IMR-90 (cell line): ENCODE measurements around the gene DUXA. TPM values are rescaled to one million over a fixed set of nuclear protein-coding genes. Genes with fewer than 3 reads are reported as not detected.

Source experiments
- ATAC-seq: fragments of 200-7000 bp; cut with Tn5 transposase; 2 replicates; pipeline ENCODE4 v1.9.1; 2020; ENCODE audit warnings: low read depth, mild to moderate bottlenecking, moderate library complexity
- BruUV-seq: library from RNA; stranded (reverse); fragments of 400-500 nt; replicated peaks from 2 replicates; lab custom pipeline; 2021; lab: Mats Ljungman, UMichigan
- CTCF ChIA-PET: fragments of 300-600 bp; formaldehyde crosslinking; extraction: SDS; loops from one replicate; lab custom pipeline; 2021; ENCODE audit warnings: antibody characterized with exemption; lab: Yijun Ruan, JAX
- POLR2A ChIA-PET: fragments of 300-600 bp; sonication (Branson Sonifier 250); formaldehyde crosslinking; loops from one replicate; lab custom pipeline; 2022; ENCODE audit warnings: antibody characterized with exemption; ENCODE audit not compliant: unreplicated experiment; lab: Charles Lee
- DNase-seq: peaks from one replicate; pipeline ENCODE4 v3.0.0; 2013
- H2AFZ ChIP-seq: replicated peaks from 2 replicates; pipeline ENCODE3; 2013; ENCODE audit warnings: low read length, mild to moderate bottlenecking; ENCODE audit not compliant: poor library complexity
- H2AK5ac ChIP-seq: 2 replicates; pipeline ENCODE4 v1.6.1; 2013; ENCODE audit warnings: low read depth, low read length, inconsistent platforms
- H2AK9ac ChIP-seq: replicated peaks from 2 replicates; pipeline ENCODE3; 2013; ENCODE audit warnings: mild to moderate bottlenecking, low read depth, low read length, moderate library complexity; ENCODE audit not compliant: poor library complexity
- H2BK120ac ChIP-seq: 2 replicates; pipeline ENCODE4 v1.6.1; 2013; ENCODE audit warnings: low read depth, low read length, inconsistent platforms
- H2BK15ac ChIP-seq: 3 replicates; pipeline ENCODE4 v1.6.1; 2013; ENCODE audit warnings: low read depth, low read length, inconsistent platforms
- H2BK20ac ChIP-seq: 2 replicates; pipeline ENCODE4 v1.6.1; 2013; ENCODE audit warnings: low read depth, mild to moderate bottlenecking, inconsistent platforms, low read length, moderate library complexity
- H2BK5ac ChIP-seq: 2 replicates; pipeline ENCODE4 v1.6.1; 2013; ENCODE audit warnings: mild to moderate bottlenecking, low read depth, low read length, inconsistent platforms; ENCODE audit not compliant: poor library complexity, severe bottlenecking
- H3K14ac ChIP-seq: replicated peaks from 2 replicates; pipeline ENCODE4 v1.6.1; 2013; ENCODE audit warnings: low read depth, low read length, inconsistent platforms
- H3K18ac ChIP-seq: 2 replicates; pipeline ENCODE4 v1.6.1; 2013; ENCODE audit warnings: low read depth, low read length, control low read depth
- H3K23ac ChIP-seq: 2 replicates; pipeline ENCODE4 v1.6.1; 2013; ENCODE audit warnings: low read depth, low read length, inconsistent platforms
- H3K27ac ChIP-seq: 2 replicates; pipeline ENCODE4 v1.5.1; 2013; ENCODE audit warnings: mild to moderate bottlenecking, control low read depth, low read length; ENCODE audit not compliant: insufficient read depth
- H3K27me3 ChIP-seq: 2 replicates; pipeline ENCODE4 v1.6.1; 2013; ENCODE audit warnings: low read length; ENCODE audit not compliant: control insufficient read depth, insufficient read depth
- H3K36me3 ChIP-seq: 2 replicates; pipeline ENCODE4 v1.6.1; 2013; ENCODE audit warnings: low read length, mixed read lengths; ENCODE audit not compliant: control insufficient read depth, insufficient read depth
- H3K4ac ChIP-seq: 2 replicates; pipeline ENCODE4 v1.6.1; 2013; ENCODE audit warnings: low read depth, low read length, inconsistent platforms
- H3K4me1 ChIP-seq: 2 replicates; pipeline ENCODE4 v1.6.1; 2013; ENCODE audit warnings: low read length, mixed read lengths; ENCODE audit not compliant: control insufficient read depth, insufficient read depth
- H3K4me2 ChIP-seq: 2 replicates; pipeline ENCODE4 v1.6.1; 2013; ENCODE audit warnings: low read depth, mild to moderate bottlenecking, control low read depth, low read length, moderate library complexity
- H3K4me3 ChIP-seq: 2 replicates; pipeline ENCODE4 v1.5.1; 2013; ENCODE audit warnings: low read depth, mild to moderate bottlenecking, control low read depth, low read length, moderate library complexity; ENCODE audit not compliant: insufficient read depth
- H3K56ac ChIP-seq: 2 replicates; pipeline ENCODE4 v1.6.1; 2013; ENCODE audit warnings: low read length, inconsistent platforms; ENCODE audit not compliant: insufficient read depth; ENCODE audit errors: extremely low read depth
- H3K79me1 ChIP-seq, 2 experiments: 2 replicates each; pipeline ENCODE4 v1.6.1; 2013; ENCODE audit warnings: low read length in 2 of 2, inconsistent platforms in 1 of 2, low read depth in 1 of 2
- H3K9ac ChIP-seq: 2 replicates; pipeline ENCODE4 v1.6.1; 2013; ENCODE audit warnings: low read depth, low read length, control low read depth
- H3K9me1 ChIP-seq: 2 replicates; pipeline ENCODE4 v1.6.1; 2013; ENCODE audit warnings: low read length, inconsistent platforms; ENCODE audit not compliant: insufficient read depth
- H3K9me3 ChIP-seq: 2 replicates; pipeline ENCODE4 v1.6.1; 2013; ENCODE audit warnings: low read length; ENCODE audit not compliant: control insufficient read depth, insufficient read depth
- H4K20me1 ChIP-seq: 2 replicates; pipeline ENCODE4 v1.6.1; 2013; ENCODE audit warnings: low read length, inconsistent platforms; ENCODE audit not compliant: insufficient read depth
- H4K5ac ChIP-seq: 2 replicates; pipeline ENCODE4 v1.6.1; 2013; ENCODE audit warnings: mild to moderate bottlenecking, low read depth, low read length, control low read depth
- H4K8ac ChIP-seq, 2 experiments: 2 replicates each; pipeline ENCODE4 v1.6.1; 2013; ENCODE audit warnings: low read depth in 2 of 2, low read length in 2 of 2, control low read depth in 1 of 2, inconsistent platforms in 1 of 2
- H4K91ac ChIP-seq: 2 replicates; pipeline ENCODE4 v1.6.1; 2013; ENCODE audit warnings: low read depth, low read length, inconsistent platforms; ENCODE audit not compliant: insufficient read depth
- BHLHE40 ChIP-seq: fragments of 150-350 bp; IDR thresholded peaks from 2 replicates; pipeline ENCODE4 v1.6.1; 2016; ENCODE audit warnings: mild to moderate bottlenecking, low read depth, low read length
- CHD1 ChIP-seq: IDR thresholded peaks from 2 replicates; pipeline ENCODE4 v1.6.1; 2012; ENCODE audit warnings: low read depth, low read length, improper control_type of control experiment
- FOS ChIP-seq: fragments of 150-350 bp; IDR thresholded peaks from 2 replicates; pipeline ENCODE4 v1.6.1; 2016; ENCODE audit warnings: low read depth, low read length
- MAFK ChIP-seq: IDR thresholded peaks from 2 replicates; pipeline ENCODE4 v1.6.1; 2012; ENCODE audit warnings: low read depth, low read length, improper control_type of control experiment
- MAZ ChIP-seq: IDR thresholded peaks from 2 replicates; pipeline ENCODE4 v1.6.1; 2012; ENCODE audit warnings: low read depth, mild to moderate bottlenecking, low read length, improper control_type of control experiment, moderate library complexity, borderline replicate concordance
- MXI1 ChIP-seq: IDR thresholded peaks from 2 replicates; pipeline ENCODE4 v1.6.1; 2012; ENCODE audit warnings: low read depth, mild to moderate bottlenecking, low read length, moderate library complexity, borderline replicate concordance
- NFE2L2 ChIP-seq: fragments of 150-350 bp; IDR thresholded peaks from 2 replicates; pipeline ENCODE4 v1.6.1; 2016; ENCODE audit warnings: low read depth, mild to moderate bottlenecking, low read length
- POLR2A ChIP-seq: IDR thresholded peaks from 2 replicates; pipeline ENCODE4 v1.6.1; 2012; ENCODE audit warnings: mild to moderate bottlenecking, low read depth, low read length
- RCOR1 ChIP-seq: IDR thresholded peaks from 2 replicates; pipeline ENCODE4 v1.6.1; 2012; ENCODE audit warnings: mild to moderate bottlenecking, low read length, improper control_type of control experiment; ENCODE audit not compliant: insufficient replicate concordance
- RFX5 ChIP-seq: IDR thresholded peaks from 2 replicates; pipeline ENCODE4 v1.8.0; 2012; ENCODE audit warnings: low read depth, mild to moderate bottlenecking, low read length, moderate library complexity
- SMC3 ChIP-seq: fragments of 150-350 bp; IDR thresholded peaks from 2 replicates; pipeline ENCODE4 v1.6.1; 2016; ENCODE audit warnings: low read depth, mild to moderate bottlenecking, antibody characterized with exemption, low read length, moderate library complexity
- WGBS, 2 experiments: methylation state at CpG; one replicate each; pipeline versions ENCODE4 v1.1.5 to v1.1.7; 2013; ENCODE audit warnings: missing lambda C conversion rate in 2 of 2; ENCODE audit not compliant: insufficient read length in 1 of 2; ENCODE audit errors: extremely low coverage in 2 of 2; 5-methylcytosine and 5-hydroxymethylcytosine counted together
- dilution Hi-C: fragments of 300-500 bp; cut with HindIII; formaldehyde crosslinking; loops from one replicate; pipeline ENCODE4 v1.14.3; 2018; ENCODE audit warnings: low sequenced_read_pairs; ENCODE audit not compliant: unreplicated experiment
- in situ Hi-C: fragments of 300-500 bp; cut with MboI; formaldehyde crosslinking; loops from 3 replicates; pipeline ENCODE4 v1.14.3; 2019; ENCODE audit warnings: low sequenced_read_pairs, inconsistent platforms, mixed read lengths
- intact Hi-C: fragments of 100-400 bp; cut with micrococcal nuclease; formaldehyde crosslinking; loops from 2 replicates; pipeline ENCODE4 v1.10.0; 2022
- polyA plus RNA-seq, 3 experiments: library from polyadenylated mRNA; depleted of rRNA; stranded (reverse); fragments of >200 nt; gene quantifications; 2 replicates each; pipeline ENCODE4 v1.2.3, GENCODE V29; 2012; ENCODE audit warnings: low replicate concordance in 1 of 3
- total RNA-seq: library from RNA; depleted of rRNA; stranded (reverse); fragments of >200 nt; gene quantifications from 2 replicates; pipeline ENCODE4 v1.2.3, GENCODE V29; 2012
- TF ChIP-seq, protein P1 (sequence below): conservative IDR thresholded peaks from 2 replicates; pipeline ENCODE4 v1.5.1; 2012; ENCODE audit warnings: mild to moderate bottlenecking, low read depth, low read length, improper control_type of control experiment
- TF ChIP-seq, protein P2 (sequence below): fragments of 150-350 bp; IDR thresholded peaks from 2 replicates; pipeline ENCODE4 v1.6.1; 2016; ENCODE audit warnings: low read depth, mild to moderate bottlenecking, low read length, moderate library complexity, borderline replicate concordance
- TF ChIP-seq, protein P3 (sequence below): fragments of 150-350 bp; IDR thresholded peaks from 2 replicates; pipeline ENCODE4 v1.6.1; 2017; ENCODE audit warnings: mild to moderate bottlenecking, antibody characterized with exemption, low read length, low read depth

Gene DUXA
- total and polyA plus RNA-seq, 2 of the 4 experiments (the other 2 are of a cell fraction), result not detected

DNA sequence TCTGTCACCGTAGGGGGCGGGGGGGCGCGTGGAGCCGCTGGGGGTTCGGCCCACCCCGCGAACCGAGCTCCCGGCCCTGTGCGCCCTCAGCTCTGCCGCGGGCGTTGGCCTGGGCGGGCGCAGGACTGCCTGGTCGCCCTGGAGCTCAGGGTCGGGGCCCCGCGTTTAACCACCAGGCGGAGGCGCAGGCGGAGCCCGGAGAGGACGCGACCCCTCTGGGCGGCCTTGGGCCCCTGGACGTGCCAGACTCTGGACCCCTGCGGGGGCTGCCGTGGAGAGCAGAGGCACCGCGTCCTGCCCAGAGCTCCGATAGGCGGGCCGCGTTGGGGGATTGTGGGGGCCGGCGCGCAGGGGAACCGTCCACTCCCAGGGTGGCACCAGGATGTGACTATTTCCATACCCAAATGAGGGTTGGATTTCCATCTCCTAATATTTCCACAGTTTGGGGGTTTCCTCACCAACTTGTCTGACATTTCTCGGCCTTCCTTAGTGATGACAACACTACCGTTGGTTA is 60.5 kb downstream of the DUXA start:
- Histone ChIP-seq H3K23ac (no peak overlapping the region), H3K56ac (no peak overlapping the region), H3K9me1 (no peaks in the 10 kb centered on the region), H3K14ac (no peak overlapping the region), H3K27me3 (no peaks in the 10 kb centered on the region), H2AK9ac (no peak overlapping the region), H2BK15ac (no peak overlapping the region), H2BK20ac (no peak overlapping the region), H2BK120ac (no peak overlapping the region), H3K4me3 (no peak overlapping the region), H2AFZ (peak overlapping the region; percentile 58), H4K20me1 (no peaks in the 10 kb centered on the region), H3K36me3 (no peaks in the 10 kb centered on the region), H3K4ac (no peak overlapping the region), H3K4me1 (no peaks in the 10 kb centered on the region), H4K91ac (no peak overlapping the region), H2AK5ac (no peak overlapping the region), H3K27ac (no peak overlapping the region), H3K9ac (no peak overlapping the region), H4K5ac (no peak overlapping the region), H3K4me2 (no peak overlapping the region), H3K9me3 (peaks cover 15% of the 10 kb centered on the region), H3K18ac (no peak overlapping the region), H3K79me1 (no peaks in the 10 kb centered on the region), H2BK5ac (no peak overlapping the region), H4K8ac (no peak overlapping the region)
- no TSS peak for BruUV-seq
- ChIA-PET POLR2A (no interaction called here), CTCF (no interaction called here)
- in situ Hi-C loops, result no loop called here
- dilution Hi-C loops, result no loop called here
- 7% methylated on average over 12 of the region's 42 CpGs; no CpG with 5 or more reads in 1 of the 2 experiments for WGBS, 2 experiments
- ATAC-seq (no peak), DNase-seq (no peak)
- intact Hi-C loops, result loop anchor here (10.0 kb wide), 2 partner anchors 178 to 1042 kb away; partner anchors contain the start of gene ZNF460
- TF ChIP-seq, protein P1, sequence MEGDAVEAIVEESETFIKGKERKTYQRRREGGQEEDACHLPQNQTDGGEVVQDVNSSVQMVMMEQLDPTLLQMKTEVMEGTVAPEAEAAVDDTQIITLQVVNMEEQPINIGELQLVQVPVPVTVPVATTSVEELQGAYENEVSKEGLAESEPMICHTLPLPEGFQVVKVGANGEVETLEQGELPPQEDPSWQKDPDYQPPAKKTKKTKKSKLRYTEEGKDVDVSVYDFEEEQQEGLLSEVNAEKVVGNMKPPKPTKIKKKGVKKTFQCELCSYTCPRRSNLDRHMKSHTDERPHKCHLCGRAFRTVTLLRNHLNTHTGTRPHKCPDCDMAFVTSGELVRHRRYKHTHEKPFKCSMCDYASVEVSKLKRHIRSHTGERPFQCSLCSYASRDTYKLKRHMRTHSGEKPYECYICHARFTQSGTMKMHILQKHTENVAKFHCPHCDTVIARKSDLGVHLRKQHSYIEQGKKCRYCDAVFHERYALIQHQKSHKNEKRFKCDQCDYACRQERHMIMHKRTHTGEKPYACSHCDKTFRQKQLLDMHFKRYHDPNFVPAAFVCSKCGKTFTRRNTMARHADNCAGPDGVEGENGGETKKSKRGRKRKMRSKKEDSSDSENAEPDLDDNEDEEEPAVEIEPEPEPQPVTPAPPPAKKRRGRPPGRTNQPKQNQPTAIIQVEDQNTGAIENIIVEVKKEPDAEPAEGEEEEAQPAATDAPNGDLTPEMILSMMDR, result no peak
- TF ChIP-seq BHLHE40 (no peak), POLR2A (no peak), CHD1 (no peak), RFX5 (no peak), FOS (no peak), NFE2L2 (no peak), SMC3 (no peak), MAFK (no peak), MAZ (no peak), RCOR1 (no peak), MXI1 (no peak)
- TF ChIP-seq, protein P2, sequence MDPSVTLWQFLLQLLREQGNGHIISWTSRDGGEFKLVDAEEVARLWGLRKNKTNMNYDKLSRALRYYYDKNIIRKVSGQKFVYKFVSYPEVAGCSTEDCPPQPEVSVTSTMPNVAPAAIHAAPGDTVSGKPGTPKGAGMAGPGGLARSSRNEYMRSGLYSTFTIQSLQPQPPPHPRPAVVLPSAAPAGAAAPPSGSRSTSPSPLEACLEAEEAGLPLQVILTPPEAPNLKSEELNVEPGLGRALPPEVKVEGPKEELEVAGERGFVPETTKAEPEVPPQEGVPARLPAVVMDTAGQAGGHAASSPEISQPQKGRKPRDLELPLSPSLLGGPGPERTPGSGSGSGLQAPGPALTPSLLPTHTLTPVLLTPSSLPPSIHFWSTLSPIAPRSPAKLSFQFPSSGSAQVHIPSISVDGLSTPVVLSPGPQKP, result no peak
- TF ChIP-seq, protein P3, sequence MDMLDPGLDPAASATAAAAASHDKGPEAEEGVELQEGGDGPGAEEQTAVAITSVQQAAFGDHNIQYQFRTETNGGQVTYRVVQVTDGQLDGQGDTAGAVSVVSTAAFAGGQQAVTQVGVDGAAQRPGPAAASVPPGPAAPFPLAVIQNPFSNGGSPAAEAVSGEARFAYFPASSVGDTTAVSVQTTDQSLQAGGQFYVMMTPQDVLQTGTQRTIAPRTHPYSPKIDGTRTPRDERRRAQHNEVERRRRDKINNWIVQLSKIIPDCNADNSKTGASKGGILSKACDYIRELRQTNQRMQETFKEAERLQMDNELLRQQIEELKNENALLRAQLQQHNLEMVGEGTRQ, result no peak
